ENCODE measurements around the gene XCL1. TPM values are rescaled to one million over a fixed set of nuclear protein-coding genes. Genes with fewer than 3 reads are reported as not detected.

XCL1 gene
- total RNA-seq, 2 experiments from 2014 or later = 106 to 114 TPM

- Mint-ChIP-seq H3K4me3 (no peak overlapping the region), H3K36me3 (ENCODE audit: low read depth) (no peaks in the 10 kb centered on the region), H3K27me3 (no peaks in the 10 kb centered on the region), H3K4me1 (ENCODE audit: low read depth) (no peaks in the 10 kb centered on the region), H3K9me3 (no peaks in the 10 kb centered on the region), H3K27ac (no peak overlapping the region)
- CTCF ChIA-PET = interaction anchor here (0.6 to 6.1 kb wide), 69 partner anchors 9 to 998 kb away, joined by 3 to 53 read pairs (median 3); partner anchors contain the start of genes BLZF1 and NME7
- ATAC-seq (peak; percentile 91), DNase-seq (peak; percentile 84)
- TF ChIP-seq, protein P1, sequence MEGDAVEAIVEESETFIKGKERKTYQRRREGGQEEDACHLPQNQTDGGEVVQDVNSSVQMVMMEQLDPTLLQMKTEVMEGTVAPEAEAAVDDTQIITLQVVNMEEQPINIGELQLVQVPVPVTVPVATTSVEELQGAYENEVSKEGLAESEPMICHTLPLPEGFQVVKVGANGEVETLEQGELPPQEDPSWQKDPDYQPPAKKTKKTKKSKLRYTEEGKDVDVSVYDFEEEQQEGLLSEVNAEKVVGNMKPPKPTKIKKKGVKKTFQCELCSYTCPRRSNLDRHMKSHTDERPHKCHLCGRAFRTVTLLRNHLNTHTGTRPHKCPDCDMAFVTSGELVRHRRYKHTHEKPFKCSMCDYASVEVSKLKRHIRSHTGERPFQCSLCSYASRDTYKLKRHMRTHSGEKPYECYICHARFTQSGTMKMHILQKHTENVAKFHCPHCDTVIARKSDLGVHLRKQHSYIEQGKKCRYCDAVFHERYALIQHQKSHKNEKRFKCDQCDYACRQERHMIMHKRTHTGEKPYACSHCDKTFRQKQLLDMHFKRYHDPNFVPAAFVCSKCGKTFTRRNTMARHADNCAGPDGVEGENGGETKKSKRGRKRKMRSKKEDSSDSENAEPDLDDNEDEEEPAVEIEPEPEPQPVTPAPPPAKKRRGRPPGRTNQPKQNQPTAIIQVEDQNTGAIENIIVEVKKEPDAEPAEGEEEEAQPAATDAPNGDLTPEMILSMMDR (IDR thresholded peaks at IDR 0.05) = peak; percentile 55
- POLR2A ChIA-PET = no interaction called here
- intact Hi-C loops (cut with micrococcal nuclease) = loop anchor here (10.0 kb wide), 2 partner anchors 741 to 941 kb away; no protein-coding TSS in a partner anchor
Measured at GRCh38 chr1:168603501-168604110, 27.2 kb downstream of the XCL1 start.

GRCh38 chr1:168605443-168605842 is 29.0 kb downstream of the XCL1 start:
- Mint-ChIP-seq H3K4me3 (no peak overlapping the region), H3K27me3 (no peaks in the 10 kb centered on the region), H3K27ac (no peak overlapping the region), H3K9me3 (no peaks in the 10 kb centered on the region), H3K36me3 (ENCODE audit: low read depth) (no peaks in the 10 kb centered on the region), H3K4me1 (ENCODE audit: low read depth) (no peaks in the 10 kb centered on the region)
- intact Hi-C loops (cut with micrococcal nuclease) = loop anchor here (10.0 kb wide), 2 partner anchors 739 to 939 kb away; no protein-coding TSS in a partner anchor
- DNase-seq (no peak), ATAC-seq (no peak)
- CTCF ChIA-PET = interaction anchor here (0.6 to 6.1 kb wide), 4 partner anchors 15 to 941 kb away, joined by 3 to 28 read pairs (median 5); no protein-coding TSS in a partner anchor
- POLR2A ChIA-PET = no interaction called here
- TF ChIP-seq, protein P1 (IDR thresholded peaks at IDR 0.05) = no peak

GRCh38 chr1:168606096-168606495 is 29.7 kb downstream of the XCL1 start:
- no peak overlapping the region for H3K27ac Mint-ChIP-seq
- no peaks in the 10 kb centered on the region for H3K36me3 Mint-ChIP-seq (ENCODE audit: low read depth)
- no peaks in the 10 kb centered on the region for H3K4me1 Mint-ChIP-seq (ENCODE audit: low read depth)
- ChIA-PET CTCF (interaction anchor here (1.8 to 2.5 kb wide), 2 partner anchors 163 to 167 kb away, joined by 6 to 9 read pairs; no protein-coding TSS in a partner anchor), POLR2A (interaction anchor here (0.7 kb wide), 1 partner anchor 20 kb away, joined by 3 read pairs; no protein-coding TSS in a partner anchor)
- no peaks in the 10 kb centered on the region for H3K9me3 Mint-ChIP-seq
- H3K4me3 Mint-ChIP-seq = no peak overlapping the region
- TF ChIP-seq, protein P1 (IDR thresholded peaks at IDR 0.05) = no peak
- no peaks in the 10 kb centered on the region for H3K27me3 Mint-ChIP-seq
- DNase-seq = no peak
- ATAC-seq = no peak
- intact Hi-C loops (cut with micrococcal nuclease) = loop anchor here (10.0 kb wide), 2 partner anchors 739 to 939 kb away; no protein-coding TSS in a partner anchor

DNA sequence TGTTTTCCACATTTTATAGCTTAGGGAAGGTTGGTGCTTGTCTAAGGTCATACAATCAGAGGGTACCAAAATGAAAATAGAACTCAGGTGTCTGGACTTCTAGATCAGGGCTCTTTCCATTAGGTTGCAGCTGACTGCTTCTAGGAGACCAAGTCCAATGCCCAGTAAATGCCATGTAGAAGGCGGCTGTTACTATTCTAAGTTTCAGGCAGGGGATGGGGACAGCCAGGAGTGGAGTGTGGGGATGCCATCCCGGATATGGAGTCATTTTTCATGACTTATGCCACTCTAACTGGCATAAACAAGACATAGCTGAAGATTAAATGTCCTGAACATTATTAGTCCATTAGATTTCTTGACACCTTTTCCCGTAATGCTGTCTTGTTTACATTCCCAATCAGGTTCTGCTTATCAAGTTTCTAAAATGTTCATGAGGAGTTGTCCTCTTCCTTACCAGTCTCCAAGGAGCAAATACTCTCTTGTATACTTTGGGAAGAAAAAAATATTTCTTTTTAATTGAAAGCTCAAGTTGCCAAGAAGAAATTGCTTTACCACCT is 31.5 kb downstream of the XCL1 start:
- Mint-ChIP-seq H3K4me3 (no peak overlapping the region), H3K27me3 (no peaks in the 10 kb centered on the region), H3K27ac (no peak overlapping the region), H3K4me1 (ENCODE audit: low read depth) (no peaks in the 10 kb centered on the region), H3K36me3 (ENCODE audit: low read depth) (no peaks in the 10 kb centered on the region), H3K9me3 (no peaks in the 10 kb centered on the region)
- TF ChIP-seq, protein P1 (IDR thresholded peaks at IDR 0.05) = no peak
- DNase-seq = no peak
- no peak for ATAC-seq
- POLR2A ChIA-PET = no interaction called here
- CTCF ChIA-PET = interaction anchor here (1.6 to 2.5 kb wide), 2 partner anchors 168 to 740 kb away, joined by 6 to 9 read pairs; no protein-coding TSS in a partner anchor
- intact Hi-C loops (cut with micrococcal nuclease) = loop anchor here (10.0 kb wide), 2 partner anchors 737 to 937 kb away; no protein-coding TSS in a partner anchor
